ENCODE results near the gene GNG2.
"Not testable (repeated sequence)": the region's sequence is repeated elsewhere in the genome, so short reads cannot be mapped to it uniquely, and the experiment has no call there.

GNG2 gene

GRCh38 chr14:51895375-51895774 lies 35.0 kb downstream of the GNG2 start:
- no peak for DNase-seq (ENCODE audit: low read depth)

GRCh38 chr14:51897791-51898355 lies 37.5 kb downstream of the GNG2 start:
- no peak for DNase-seq (ENCODE audit: low read depth)

GRCh38 chr14:51901475-51902024 lies 41.1 kb downstream of the GNG2 start:
- no peak for DNase-seq (ENCODE audit: low read depth)

GRCh38 chr14:51905656-51906121 lies 45.3 kb downstream of the GNG2 start:
- not testable (repeated sequence) for DNase-seq (ENCODE audit: low read depth)

- no peak for DNase-seq (ENCODE audit: low read depth)
Observed at GRCh38 chr14:51908086-51908485, 47.7 kb downstream of the GNG2 start.

- no peak for DNase-seq (ENCODE audit: low read depth)
Observed at GRCh38 chr14:51912112-51912786, 51.8 kb downstream of the GNG2 start.

GRCh38 chr14:51914310-51914709 lies 53.9 kb downstream of the GNG2 start:
- no peak for DNase-seq (ENCODE audit: low read depth)

GRCh38 chr14:51917193-51917592 lies 56.8 kb downstream of the GNG2 start:
- no peak for DNase-seq (ENCODE audit: low read depth)

GRCh38 chr14:51921026-51921425 lies 60.6 kb downstream of the GNG2 start:
- DNase-seq (ENCODE audit: low read depth), result no peak

- DNase-seq (ENCODE audit: low read depth), result no peak
Observed at GRCh38 chr14:51922624-51923023, 62.2 kb downstream of the GNG2 start.

- no peak for DNase-seq (ENCODE audit: low read depth)
Observed at GRCh38 chr14:51924600-51924999, 64.2 kb downstream of the GNG2 start.

GRCh38 chr14:51925980-51926379 lies 65.6 kb downstream of the GNG2 start:
- DNase-seq (ENCODE audit: low read depth), result no peak

- DNase-seq (ENCODE audit: low read depth), result no peak
Observed at GRCh38 chr14:51926449-51926848, 66.0 kb downstream of the GNG2 start.

- no peak for DNase-seq (ENCODE audit: low read depth)
Observed at GRCh38 chr14:51928568-51928967, 68.2 kb downstream of the GNG2 start.

- DNase-seq (ENCODE audit: low read depth), result no peak
Observed at GRCh38 chr14:51929166-51929565, 68.8 kb downstream of the GNG2 start.

GRCh38 chr14:51929910-51930682 lies 69.7 kb downstream of the GNG2 start:
- no peak for DNase-seq (ENCODE audit: low read depth)

- no peak for DNase-seq (ENCODE audit: low read depth)
Observed at GRCh38 chr14:51931308-51931707, 70.9 kb downstream of the GNG2 start.

GRCh38 chr14:51933191-51933590 lies 72.8 kb downstream of the GNG2 start:
- DNase-seq (ENCODE audit: low read depth), result no peak

- DNase-seq (ENCODE audit: low read depth), result no peak
Observed at GRCh38 chr14:51938137-51938536, 77.7 kb downstream of the GNG2 start.

GRCh38 chr14:51938821-51939220 lies 78.4 kb downstream of the GNG2 start:
- DNase-seq (ENCODE audit: low read depth), result no peak

- DNase-seq (ENCODE audit: low read depth), result no peak
Observed at GRCh38 chr14:51939226-51939625, 78.8 kb downstream of the GNG2 start.

- DNase-seq (ENCODE audit: low read depth), result no peak
Observed at GRCh38 chr14:51939755-51940301, 79.4 kb downstream of the GNG2 start.

GRCh38 chr14:51942971-51943370 lies 82.6 kb downstream of the GNG2 start:
- no peak for DNase-seq (ENCODE audit: low read depth)
